Mesenteric fat pad (tissue), 1 donor: ENCODE data around the gene LINC01488. TPM values are rescaled to one million over a fixed set of nuclear protein-coding genes. Genes with fewer than 3 reads are reported as not detected.

Experiments used
- DNase-seq: peaks from one replicate; pipeline ENCODE4 v3.0.0-alpha.2; 2020; ENCODE audit warnings: low spot score
- total RNA-seq: library from RNA; stranded (reverse); fragmentation: NEBNext Ultra II Directional; extraction: Animal tissue kit (Norgen Biotek cat#: 25700); gene quantifications from one replicate; pipeline ENCODE4 v1.2.1, GENCODE V29; 2021
- donor health status: DM: yes; HTN: yes; CAD: no.

Gene LINC01488
- total RNA-seq, 1 donor from 2014 or later, result not detected

DNA sequence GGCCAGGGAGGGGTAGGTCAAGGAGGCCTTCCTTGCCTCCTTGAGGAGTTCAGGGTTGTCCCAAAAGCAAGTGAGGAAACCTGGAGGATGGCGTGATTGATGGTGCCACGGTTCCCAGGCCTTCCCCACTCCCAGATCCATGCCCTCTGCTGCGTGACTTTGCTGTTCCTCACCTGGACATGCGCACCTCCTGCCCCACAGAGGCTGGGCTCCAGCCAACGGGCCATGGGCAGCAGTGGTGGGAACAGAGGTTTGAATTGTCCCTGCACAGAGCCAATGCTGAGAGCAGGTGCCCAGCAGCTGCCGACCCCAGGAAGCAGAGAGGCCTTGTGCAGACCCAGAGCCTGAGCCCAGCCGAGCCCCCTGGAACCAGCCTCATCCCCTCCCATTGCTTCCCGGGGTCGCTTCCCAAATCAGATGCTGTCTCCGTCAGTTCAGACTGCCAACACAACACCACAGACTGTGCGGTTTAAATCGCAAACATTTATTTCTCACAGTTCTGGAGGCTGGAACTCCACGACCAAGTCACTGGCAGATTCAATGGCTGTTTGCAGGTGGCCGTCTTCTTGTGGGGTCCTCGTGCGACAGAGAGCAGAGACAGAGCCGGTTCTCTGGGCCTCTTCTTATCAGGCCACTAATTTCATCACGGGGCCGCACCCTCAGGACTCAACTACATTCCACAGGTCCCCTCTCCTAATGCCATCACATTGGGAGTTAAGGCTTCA, 6.2 kb upstream of the LINC01488 start:
- no peak for DNase-seq

DNA sequence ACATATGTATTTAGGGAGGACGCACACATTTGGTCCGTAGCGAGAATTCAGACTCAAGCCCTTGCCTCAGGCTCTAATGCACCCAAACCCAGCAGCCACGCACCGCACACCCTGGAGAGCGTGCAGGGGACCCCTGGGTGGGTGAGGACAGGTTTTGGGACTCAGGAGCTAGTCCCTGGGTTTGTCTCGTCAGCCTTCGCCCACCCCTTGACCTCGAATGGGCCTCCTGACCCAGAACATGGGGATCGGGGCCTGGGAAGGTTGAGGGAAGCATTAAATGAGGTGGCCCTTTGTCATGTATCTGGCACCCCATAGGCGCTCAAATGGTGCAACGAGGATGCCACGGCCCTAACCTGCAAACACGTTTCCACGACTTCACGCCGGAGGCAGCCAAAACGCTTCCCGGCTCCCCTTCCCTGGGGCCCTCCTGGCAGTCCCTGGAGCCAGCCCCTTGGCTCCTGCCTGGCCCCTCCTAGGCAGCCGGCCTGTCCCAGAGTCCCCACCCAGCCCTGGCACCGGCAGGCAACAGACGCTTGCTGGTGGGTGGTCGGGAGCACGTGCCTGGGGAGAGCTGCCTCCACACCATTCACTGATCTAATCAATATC, 5.5 kb upstream of the LINC01488 start:
- DNase-seq, result no peak

DNA sequence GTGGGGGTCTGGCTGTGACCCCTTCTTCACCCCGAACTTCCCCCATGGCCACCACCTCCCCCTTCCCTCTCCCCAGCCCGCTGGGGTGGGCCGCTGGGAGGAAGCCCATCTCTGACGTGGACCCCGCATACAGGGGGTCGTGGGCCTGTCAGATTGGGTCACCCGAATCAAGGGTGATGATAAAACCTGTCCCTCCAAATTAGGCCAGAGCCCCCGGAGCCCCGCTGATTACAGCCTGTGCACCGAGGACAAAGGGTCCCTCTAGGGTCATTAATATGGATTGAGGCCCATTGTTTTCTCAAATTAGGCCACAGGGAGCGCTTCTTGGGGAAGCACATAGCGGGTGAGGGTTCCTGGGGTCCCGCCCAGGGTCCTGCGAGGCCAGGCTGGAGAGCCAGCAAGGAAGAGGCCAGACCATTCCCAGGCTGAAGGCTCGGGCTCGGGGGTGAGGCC, 4.9 kb upstream of the LINC01488 start:
- DNase-seq, result no peak

DNA sequence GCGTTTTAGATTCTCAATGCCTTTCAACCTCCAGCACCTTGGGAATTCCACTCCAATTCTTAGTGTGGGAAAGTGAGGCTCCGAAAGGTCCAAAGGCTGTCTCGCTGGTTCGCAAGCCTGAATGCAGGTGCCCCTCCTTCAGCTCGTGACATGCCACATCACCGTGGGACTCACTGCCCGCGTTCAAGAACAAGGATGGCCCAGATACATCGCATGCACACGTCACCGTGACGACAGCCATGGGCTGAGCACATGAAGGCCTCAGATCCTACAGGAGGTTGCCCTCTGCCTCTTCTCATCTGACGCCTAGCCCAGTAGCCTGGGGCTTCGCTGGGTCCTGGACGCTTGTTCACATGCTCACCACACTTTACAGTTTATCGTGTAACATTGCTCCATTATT, 4.4 kb upstream of the LINC01488 start:
- DNase-seq, result no peak

DNA sequence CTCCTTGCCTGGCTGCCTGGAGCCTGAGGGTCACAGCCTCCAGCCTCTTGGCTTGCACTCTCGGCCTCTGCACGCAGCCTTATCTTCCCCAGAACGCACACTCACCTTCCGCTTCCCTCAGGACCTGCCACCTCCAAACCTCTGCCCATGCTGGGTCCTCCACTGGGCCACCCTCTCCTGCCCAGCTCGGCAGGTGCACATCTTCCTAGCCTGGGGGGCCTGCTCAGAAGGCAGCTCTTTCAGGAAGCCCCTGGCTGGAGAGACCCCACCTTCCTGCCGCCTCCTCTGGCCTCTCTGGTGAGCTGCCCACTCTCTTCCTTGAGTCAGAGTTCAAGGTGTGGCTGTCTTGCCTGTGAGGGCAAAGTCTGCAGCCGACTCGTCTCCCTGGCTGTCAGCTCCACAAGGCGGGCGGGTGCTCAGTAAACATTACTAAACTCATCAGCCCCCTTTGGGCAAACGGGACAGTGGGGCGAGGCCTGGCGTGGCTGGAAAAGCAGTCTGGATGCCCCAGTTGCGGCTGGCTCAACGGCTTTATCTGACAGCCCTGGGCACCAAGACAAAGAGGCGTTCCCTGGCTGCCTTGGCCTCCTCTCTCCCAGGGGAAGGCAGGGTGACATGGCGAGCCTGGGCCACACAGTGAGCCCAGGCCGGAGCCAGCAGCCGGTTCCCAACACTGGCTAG, 1.7 kb upstream of the LINC01488 start:
- no peak for DNase-seq

DNA sequence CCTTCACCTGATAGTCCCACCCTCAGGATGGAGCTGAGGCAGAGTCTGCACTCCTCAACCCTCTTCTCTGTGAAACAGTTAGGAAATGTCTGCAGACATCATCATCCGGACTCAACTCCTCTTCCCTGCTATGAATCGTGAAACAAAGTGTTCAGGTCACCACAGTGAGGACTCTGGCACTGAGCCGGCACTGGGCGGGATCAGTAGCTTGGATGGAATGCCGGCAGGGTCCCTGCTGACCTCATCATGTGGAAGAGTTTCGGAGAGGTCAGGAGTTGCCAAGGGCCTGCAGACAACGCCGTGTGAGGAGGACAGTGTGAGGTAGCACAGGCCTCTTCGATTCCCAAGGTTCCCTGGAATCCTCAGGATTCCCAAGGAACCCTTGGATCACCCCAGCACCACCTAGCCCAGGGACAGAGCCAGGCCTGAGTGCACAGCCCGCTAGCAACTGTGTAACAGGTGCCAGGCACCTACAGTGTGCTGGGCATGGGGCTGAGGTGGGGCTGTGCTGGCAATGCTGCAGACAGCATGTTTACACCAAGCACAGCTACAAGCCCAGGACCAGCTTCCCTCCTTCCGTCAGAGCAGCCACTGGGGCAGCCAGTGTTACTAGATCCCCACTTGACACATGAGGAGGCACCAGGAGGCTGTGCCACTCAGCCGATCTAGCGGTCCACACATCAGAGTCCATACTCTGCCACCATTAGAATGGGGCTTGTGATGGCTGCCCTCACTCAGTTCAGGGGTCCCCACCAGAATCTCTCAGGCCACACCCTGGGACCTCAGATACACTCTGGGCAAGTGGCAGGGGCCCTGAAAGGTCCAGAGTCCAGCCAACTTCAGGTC, 693 bp upstream of the LINC01488 start:
- no peak for DNase-seq

DNA sequence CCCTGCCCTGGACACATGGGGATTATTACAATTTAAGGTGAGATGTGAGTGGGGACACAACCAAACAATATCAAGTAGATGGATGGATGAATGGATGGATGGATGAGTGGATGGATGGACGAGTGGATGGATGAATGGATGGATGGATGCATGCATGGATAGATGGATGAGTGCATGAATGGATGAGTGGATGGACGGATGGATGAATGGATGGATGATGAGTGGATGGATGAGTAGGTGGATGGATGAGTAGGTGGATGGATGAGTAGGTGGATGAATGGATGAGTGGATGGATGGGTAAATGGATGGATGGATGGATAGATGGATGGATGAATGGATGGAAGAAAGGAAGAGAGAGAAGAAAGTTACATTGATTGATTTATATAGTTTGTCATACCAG, 859 bp downstream of the LINC01488 start:
- DNase-seq, result no peak

DNA sequence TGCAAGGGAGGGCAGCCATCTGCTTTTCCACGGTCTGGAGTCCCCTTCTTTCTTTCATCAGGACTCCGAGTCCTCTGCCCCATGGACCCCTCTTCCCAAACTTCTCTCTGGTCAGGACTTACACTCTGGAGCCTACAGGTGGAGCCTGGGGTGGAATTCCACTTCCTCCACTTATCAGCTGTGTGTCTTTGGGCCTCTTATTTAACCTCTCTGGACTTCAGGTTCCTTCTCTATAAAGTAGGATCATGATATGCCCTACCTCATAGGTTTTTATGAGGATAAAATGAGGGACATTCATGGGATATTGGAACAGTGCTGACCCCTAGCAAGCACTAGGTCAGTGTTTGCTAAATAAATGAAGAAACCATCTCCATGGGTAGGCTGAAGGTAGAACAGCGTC, 1.7 kb downstream of the LINC01488 start:
- no peak for DNase-seq

DNA sequence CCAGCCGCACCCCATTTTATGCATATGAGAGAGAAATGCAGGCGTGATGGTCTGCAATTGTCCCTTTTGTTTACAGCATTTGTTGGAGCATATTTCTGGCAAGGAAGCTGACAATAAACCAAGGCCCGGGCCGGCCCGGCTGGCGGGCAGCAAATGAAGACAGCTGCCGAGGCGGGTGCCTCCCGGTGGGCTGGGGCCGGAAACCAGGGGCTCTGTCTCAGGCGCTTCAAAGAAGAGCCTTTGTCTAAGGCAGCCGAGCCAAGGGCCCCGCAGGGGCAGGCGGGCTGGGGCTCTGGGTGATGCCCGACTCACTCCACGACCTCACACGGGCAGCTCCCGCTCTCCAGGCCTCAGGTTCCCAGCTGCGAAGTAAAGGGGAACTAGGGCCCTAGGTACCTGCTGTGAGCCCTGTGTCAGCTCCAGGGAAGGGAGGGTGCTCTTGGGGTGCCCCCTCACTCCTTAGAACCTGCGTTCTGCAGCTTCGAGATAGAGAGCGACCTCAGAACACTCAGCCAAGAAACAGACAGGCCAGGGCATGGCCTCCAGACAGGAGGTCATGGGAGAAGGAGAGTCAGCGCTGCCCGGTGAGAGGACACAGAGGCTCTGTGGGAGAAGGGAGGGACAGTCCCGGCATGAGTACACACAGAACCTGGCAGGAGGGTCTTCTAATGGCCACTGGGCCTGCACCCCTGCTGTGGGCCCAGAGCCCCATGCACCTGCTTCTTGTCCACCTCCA, 2.4 kb downstream of the LINC01488 start:
- no peak for DNase-seq

DNA sequence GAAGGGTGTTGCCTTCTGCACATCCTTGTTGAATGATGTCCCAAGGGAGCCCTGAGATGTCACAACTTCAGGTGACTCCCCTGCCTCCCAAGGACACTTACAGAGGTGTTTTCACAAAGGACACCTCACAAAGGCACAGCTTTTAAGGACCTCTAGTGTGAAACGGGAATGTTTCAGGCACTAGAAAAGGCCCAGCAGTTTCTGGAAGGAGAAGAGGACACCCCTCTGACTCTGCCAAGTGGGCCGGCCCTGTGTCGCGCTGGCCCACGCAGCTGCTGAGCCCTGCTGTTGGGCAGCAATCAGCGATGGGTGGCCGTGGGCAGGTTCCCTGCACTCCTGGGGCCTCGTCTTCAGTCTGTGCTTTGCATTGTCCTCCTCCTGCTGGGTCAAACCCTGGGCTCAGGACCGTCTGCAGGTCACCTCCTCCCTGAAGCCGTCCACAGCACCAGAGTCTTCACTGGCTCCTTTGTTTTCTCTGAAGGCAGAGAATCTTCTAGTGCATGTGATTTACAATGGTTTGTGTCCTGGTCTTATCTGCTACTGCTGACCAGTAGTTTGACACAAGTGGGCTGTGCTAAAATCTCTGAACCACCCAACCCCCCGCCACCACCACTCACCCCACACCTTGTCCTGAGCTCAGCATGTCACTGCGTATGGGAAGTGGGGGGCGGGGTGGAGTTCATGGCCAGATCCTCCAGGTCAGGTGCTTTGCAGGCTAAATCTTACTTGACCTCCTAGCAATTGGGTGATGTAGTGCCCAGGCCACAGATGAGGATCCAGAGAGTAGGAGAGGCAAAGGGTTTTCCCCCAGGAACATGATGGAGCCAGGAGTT, 3.2 kb downstream of the LINC01488 start:
- DNase-seq, result no peak

DNA sequence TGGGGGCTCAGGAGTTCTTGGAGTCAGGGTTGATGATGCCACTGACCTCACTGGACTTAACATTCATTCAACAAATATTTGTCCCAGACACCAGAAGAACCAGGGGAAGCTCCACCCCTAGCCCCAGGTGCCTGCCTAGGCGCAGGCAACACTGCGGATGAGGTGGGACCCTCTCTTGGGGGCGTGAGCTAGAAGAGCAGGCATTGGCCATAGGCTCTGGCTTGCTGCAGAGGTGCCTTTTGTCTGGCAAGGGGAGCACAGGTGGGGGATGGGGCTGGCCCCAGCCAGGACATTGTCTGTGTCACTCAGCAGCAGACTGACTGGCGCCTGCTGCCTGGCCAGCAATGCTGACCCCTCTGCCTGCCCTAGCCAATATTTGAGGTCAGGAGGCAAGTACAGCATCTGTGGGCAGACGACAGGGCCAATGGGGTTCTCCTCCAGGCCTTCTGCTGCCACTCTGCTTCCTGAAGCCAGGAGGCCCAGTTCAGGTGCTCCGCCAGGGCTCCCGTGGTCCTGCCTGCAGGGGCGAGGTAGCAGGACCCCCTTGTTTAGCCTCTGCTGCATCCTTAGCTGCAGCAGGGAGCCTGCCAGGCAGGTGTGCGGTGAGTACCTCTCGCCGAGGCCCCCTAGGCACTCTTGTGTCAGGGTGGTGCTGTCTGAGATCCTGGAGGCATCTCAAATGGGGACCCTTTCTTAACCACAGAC, 4.0 kb downstream of the LINC01488 start:
- no peak for DNase-seq

DNA sequence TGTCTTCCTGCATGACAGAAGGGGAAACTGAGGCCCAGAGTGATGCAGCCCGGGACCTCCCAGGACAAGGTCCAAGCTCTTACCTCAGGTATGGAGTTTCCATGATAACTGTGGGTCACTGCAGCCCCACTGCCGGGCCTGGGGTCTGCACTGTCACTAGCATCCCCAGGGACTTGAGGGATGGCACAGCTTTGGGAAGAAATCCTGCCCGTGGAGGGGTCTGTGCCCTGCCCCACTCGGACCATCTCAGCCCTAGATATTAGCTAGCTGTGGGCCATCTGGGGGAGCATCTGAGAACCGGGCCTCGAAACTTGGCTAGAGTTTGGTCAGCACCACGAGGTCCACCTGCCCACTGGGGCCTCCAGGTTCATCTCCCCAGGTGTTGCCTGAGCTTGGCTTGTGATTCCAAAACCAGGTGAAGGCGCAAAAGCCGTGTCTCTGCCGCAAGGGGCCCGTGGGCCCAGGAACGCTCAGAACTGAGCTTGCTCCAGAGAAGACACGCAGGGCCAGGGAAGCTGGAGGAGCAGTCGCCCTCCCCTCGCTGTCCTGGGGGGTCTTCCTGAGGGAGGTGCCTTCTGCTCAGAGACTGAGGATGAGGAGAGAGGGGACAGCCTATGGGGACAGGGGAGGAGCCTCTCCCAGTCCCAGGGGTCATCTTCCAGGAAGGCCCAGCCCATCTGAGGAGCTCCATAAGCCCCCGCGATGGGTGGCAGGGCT, 4.8 kb downstream of the LINC01488 start:
- DNase-seq, result no peak

DNA sequence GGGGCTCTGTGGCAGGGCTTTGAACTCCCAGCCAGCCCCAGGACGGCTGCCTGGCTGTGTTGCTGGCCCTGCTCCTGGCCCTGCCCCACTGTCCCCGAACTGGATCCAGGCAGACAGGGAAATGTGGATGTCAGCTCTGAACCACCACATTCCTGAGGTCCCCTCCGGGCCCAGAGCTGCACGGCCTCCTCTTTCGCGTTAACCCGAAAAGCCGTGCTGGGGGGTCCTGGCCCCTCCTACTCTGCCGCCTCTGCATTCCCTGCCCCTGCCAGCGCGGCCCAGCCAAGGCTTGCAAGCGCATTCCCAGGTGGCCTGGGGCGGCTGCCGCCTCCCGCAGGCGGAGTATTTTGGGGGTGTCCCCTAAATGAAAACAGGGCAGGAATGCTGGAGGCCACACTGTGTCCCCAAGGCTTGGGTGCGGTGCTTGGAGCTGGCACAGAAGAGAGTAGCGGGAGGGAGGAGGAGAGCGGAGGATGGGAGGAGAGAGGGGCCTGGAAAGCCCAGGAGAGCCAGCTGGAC, 5.4 kb downstream of the LINC01488 start:
- DNase-seq, result no peak

DNA sequence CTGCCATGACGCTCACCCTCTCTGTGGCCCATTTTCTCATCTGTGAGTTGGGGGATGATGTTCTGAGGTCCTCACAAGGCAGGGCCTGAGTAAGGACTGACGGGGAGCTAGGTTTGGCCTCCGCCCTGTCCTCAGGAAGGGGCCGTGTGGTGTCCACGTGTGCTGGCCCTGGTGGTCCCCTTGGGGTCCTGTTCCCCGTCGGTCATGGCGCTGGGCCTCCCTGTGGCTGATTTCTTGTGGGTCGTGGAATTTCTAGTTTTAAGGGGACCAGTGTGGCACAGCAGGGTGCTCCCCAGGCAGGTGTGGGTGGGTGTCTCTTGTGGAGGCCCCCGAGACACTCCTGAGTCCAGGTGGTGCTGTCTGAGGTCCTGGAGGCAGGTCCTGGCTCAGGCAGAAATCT, 5.9 kb downstream of the LINC01488 start:
- DNase-seq, result no peak

DNA sequence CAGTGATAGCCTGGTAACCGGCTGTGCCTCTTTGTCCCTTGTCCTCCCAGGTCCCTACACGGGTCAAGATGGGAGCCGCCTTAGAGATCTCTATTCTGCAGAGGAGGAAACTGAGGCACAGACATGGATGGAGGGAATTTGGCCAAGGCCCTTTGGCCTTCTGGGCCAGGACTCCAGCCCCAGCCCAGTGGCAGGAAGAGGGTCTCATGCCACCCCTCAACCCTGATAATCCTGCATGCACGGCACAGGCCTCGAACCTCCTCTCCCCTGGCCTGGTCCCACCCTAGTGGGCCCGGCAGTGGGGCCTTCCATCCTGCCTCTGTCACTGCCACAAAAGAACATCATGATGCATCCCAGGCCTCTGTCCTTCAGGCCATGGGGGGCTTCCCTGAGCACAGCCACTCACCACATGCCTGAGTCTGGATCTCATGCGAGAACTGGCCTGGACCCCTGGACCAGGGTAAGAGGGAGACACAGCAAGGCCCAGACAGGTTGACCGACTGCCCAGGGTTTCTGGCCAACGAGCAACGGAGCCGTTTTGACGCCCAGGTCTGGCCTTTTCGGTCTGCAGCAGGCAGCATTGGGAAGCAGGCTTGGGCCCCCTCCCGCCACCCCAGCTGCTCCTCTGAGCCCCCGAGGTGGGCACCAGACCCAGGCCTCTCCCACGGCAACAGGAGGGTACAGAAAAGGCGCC, 6.5 kb downstream of the LINC01488 start:
- DNase-seq, result no peak

DNA sequence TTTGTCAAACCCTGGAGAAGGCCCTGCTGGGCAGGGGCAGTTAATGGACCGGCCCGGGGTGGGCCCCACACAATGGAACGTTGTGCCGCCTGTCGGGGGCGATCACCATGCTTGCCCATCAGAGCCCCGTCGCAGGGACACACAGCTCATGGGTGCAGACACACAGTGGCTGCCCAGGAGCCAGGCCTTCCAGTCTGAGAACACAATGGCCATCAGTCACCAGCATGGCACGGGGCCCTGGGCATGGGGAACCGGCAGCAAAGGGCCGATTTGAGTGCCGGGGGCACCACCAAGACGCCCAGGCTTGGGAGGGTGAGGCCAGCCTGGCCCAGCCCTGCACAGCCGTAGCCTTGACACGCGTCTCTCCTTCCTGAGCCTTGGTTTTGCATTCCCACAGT, 7.1 kb downstream of the LINC01488 start:
- no peak for DNase-seq

DNA sequence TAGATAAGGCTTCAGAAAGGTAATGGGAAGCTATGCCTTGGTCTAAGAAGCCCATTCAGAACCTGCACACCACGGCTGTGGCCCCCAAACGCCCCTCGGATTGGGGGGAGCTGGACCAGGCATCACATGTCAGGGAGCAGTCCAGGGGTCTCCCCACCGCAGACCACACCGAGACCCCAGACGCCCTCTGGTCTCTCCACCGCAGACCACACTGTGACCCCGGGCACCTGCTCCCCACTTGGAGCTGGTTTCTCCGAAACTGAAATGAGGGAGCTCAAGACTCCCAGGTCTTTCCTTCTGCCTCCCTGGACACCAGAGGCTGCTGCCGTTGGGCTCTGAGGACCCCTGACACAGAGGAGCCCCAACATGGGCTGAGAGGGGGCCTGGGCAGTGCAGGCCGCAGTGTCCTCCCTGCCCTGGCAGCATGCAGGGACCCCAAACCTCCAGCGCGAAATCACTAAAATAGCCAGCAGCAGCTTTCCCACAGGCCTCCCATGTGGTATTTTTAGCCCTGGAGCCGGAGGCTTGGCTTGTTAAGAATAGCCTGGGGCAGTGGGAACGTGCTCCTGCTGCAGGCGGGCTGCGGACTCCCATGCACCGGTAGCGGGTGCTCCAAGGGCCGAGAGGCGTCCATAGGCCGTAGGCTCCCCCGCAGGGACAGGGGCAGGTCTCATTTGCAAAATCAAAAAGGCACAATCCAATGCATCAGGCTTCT, 7.7 kb downstream of the LINC01488 start:
- no peak for DNase-seq
